NT2/D1 (cell line): Measurements from ENCODE around the gene DRGX.

Source experiments
- SUZ12 ChIP-seq: IDR thresholded peaks from 2 replicates; pipeline ENCODE4 v1.6.1; 2011; ENCODE audit not compliant: insufficient read length, insufficient read depth; ENCODE audit errors: extremely low read depth
- YY1 ChIP-seq: IDR thresholded peaks from 2 replicates; pipeline ENCODE4 v1.6.1; 2011; ENCODE audit not compliant: insufficient read length, insufficient read depth
- ZNF274 ChIP-seq: IDR thresholded peaks from 2 replicates; pipeline ENCODE4 v1.6.1; 2011; ENCODE audit warnings: mild to moderate bottlenecking, low read depth, low read length

- TF ChIP-seq ZNF274: no peak
- TF ChIP-seq YY1: no peak
- no peak for TF ChIP-seq SUZ12
Measured at GRCh38 chr10:49323896-49324270, 72.0 kb downstream of the DRGX start.
